Choroid plexus epithelial cell (primary cell): Measurements from ENCODE around the gene RASGEF1C.

ENCODE experiments used
- DNase-seq: peaks from one replicate; pipeline ENCODE4 v3.0.0-alpha.2; 2010; ENCODE audit warnings: low read depth
- H3K4me3 ChIP-seq: 2 replicates; pipeline ENCODE4 v1.5.1; 2011; ENCODE audit warnings: low read depth, mild to moderate bottlenecking, control low read depth, low read length, moderate library complexity
- TF ChIP-seq, protein P1 (sequence below): conservative IDR thresholded peaks from 2 replicates; pipeline ENCODE4 v1.5.1; 2011; ENCODE audit warnings: low read depth, mild to moderate bottlenecking, control low read depth, inconsistent platforms, low read length, moderate library complexity

The RASGEF1C gene

DNA sequence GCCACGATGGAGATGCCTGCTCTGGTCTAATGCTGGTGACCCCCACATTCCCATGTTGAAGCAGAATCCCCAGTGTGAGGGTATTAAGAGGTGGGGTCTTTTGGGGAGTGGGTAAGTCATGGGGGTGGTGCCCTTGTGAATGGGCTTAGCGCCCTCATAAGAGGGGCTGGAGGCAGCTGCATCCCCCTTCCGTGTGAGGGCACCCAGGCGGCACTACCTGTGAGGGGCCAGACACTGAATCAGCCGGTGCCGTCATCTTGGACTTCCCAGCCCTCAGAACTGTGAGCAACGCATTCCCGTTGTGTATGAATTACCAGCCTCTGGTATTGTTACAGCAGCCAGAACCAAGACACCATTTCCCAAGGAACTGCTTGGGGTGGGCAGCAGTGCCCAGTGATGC is 110.5 kb downstream of the RASGEF1C start:
- TF ChIP-seq, protein P1, sequence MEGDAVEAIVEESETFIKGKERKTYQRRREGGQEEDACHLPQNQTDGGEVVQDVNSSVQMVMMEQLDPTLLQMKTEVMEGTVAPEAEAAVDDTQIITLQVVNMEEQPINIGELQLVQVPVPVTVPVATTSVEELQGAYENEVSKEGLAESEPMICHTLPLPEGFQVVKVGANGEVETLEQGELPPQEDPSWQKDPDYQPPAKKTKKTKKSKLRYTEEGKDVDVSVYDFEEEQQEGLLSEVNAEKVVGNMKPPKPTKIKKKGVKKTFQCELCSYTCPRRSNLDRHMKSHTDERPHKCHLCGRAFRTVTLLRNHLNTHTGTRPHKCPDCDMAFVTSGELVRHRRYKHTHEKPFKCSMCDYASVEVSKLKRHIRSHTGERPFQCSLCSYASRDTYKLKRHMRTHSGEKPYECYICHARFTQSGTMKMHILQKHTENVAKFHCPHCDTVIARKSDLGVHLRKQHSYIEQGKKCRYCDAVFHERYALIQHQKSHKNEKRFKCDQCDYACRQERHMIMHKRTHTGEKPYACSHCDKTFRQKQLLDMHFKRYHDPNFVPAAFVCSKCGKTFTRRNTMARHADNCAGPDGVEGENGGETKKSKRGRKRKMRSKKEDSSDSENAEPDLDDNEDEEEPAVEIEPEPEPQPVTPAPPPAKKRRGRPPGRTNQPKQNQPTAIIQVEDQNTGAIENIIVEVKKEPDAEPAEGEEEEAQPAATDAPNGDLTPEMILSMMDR: no peak
- DNase-seq: no peak
- no peak overlapping the region for H3K4me3 ChIP-seq

DNA sequence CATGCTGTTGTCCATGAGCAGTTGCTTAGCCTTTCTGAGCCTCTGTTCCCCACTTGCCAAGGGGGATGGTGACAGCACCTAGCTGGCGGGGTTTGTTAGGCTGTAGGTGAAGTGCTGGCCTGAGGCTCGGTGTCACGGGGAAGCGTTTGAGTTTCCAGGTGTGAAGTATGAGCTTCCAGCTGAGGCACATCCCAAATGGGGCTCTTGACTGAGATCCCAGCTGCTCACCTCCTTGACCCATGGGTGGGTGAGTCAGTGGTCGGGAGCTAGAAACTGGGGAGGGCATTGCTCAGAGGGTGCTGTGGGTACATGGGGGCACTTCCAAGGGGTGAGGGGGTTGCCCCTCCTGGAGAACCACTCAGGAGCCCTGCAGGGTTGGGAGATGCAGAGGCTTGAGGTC is 111.1 kb downstream of the RASGEF1C start:
- no peak for DNase-seq
- no peak overlapping the region for H3K4me3 ChIP-seq
- TF ChIP-seq, protein P1: no peak

DNA sequence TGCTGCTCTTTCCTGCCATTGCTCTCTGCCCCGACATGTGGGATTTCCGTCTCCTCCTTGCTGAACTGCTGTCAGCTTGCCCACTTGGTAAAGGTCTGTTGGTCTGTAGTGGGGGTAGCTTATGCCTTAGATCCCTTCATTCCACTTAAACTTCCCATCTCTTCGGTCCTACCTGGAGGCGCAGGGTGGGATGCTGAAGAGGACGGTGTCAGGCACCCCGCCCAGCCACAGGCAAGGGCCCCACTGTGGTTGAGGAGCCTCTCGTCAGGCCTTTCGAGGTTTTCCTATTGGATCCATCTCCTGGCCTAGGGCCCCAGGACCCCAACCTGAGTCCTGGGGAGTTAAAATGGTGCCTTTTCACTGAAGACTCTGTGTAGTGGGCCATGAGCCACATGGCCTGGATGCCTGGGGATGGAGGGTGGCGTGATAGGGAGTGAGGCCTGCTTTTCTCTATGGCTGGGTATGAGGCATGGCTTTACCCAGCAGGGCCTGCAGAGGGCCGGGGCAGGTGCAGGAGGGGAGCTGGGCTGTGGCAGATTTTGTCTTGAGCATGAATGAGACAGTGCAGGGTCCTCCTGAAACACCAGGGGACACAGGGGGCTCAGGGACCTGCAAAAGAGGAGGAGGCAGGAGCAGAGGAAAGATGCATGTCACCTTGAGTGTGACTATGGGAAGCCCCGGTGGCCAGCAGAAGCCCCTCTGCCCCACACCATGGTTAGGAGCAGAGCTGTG is 111.7 kb downstream of the RASGEF1C start:
- TF ChIP-seq, protein P1: no peak
- no peak overlapping the region for H3K4me3 ChIP-seq
- DNase-seq: no peak

DNA sequence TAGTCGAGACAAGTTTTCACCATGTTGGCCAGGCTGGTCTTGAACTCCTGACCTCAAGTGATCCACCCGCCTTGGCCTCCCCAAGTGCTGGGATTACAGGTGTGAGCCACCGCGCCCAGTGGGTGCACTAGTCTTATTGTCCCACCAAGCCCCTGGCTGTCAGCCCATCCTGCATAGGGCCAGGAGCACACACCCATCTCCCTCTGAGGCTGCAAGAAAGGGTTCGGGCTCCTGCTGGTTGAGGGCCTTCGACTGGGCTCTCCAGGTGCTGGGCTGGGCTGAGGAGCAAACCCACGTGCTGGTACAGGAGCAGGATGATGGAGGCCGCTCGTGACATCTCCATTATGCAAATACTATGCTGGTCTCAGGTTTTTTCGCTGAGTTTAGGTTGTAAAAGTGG is 112.4 kb downstream of the RASGEF1C start:
- no peak for DNase-seq
- TF ChIP-seq, protein P1: no peak
- no peak overlapping the region for H3K4me3 ChIP-seq

DNA sequence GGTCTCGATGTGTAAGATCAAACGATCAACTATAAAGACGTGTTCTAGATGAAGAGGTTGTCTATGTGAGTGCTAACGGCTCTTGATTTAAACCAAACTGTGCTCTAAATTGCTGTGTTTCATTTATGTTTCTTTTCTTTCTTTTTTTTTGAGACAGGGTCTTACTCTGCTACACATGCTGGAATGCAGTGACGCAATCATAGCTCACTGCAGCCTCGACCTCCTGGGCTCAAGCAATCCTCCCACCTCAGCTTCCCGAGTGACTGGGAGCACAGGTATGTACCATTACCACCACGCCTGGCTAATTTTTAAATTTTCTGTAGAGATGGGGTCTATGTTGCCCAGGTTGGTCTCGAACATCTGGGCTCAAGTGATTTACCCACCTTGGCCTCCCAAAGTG is 113.5 kb downstream of the RASGEF1C start:
- no peak for DNase-seq
- no peak overlapping the region for H3K4me3 ChIP-seq
- TF ChIP-seq, protein P1: no peak

DNA sequence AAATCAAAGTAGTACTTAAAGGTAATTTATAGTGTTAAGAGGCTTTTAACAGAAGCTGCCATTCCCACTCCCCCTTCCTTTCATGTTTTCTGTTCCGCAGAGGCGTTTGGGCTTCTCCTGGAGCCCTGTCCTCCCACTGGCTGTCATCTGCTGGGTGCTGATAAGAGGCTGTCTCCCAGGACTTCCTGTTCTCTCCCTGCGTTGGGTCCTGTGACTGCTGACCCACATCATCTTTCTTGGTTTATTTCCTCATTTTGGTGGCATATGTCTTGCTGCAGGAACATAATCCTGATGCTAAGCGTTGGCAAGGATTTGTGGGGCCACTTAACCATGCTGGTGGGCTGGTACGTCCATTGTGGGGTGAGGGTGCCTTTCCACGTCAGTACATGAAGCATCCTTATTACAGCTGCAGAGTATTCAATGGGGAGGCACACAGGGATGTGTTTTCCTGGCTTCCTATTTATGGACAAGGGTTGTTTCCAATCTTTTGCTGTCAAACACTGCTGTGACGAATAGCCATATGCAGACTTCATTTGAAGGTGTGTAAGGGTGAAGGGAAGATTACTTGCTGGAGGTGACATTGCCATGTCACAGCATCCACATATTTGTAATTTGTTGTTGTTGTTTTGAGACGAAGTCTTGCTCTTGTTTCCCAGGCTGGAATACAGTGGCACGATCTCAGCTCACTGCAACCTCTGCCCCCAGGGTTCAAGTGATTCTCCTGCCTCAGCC is 115.2 kb downstream of the RASGEF1C start:
- no peak for DNase-seq
- TF ChIP-seq, protein P1: no peak
- H3K4me3 ChIP-seq: no peak overlapping the region
